HCT116 (cell line): ENCODE data around the gene PNP.

Experiments used
- ATF3 ChIP-seq: IDR thresholded peaks from 2 replicates; pipeline ENCODE4 v1.6.1; 2012
- EZH2 ChIP-seq: fragments of 200-600 bp; sonication (generic); IDR thresholded peaks from 2 replicates; pipeline ENCODE4 v1.6.1; 2017; ENCODE audit warnings: antibody characterized with exemption, mixed run types
- EZH2phosphoT487 ChIP-seq: fragments of 200-600 bp; IDR thresholded peaks from 2 replicates; pipeline ENCODE4 v1.6.1; 2018; ENCODE audit warnings: antibody characterized with exemption, borderline replicate concordance
- MAX ChIP-seq: IDR thresholded peaks from 2 replicates; pipeline ENCODE4 v1.6.1; 2012
- POLR2A ChIP-seq: IDR thresholded peaks from 2 replicates; pipeline ENCODE4 v1.7.0; 2011; ENCODE audit warnings: borderline replicate concordance; ENCODE audit not compliant: insufficient read depth, insufficient read length; ENCODE audit errors: extremely low read depth
- RAD21 ChIP-seq: IDR thresholded peaks from 2 replicates; pipeline ENCODE4 v1.6.1; 2012; ENCODE audit warnings: low read depth, mild to moderate bottlenecking
- REST ChIP-seq: IDR thresholded peaks from 2 replicates; pipeline ENCODE4 v1.6.1; 2012; ENCODE audit warnings: low read depth
- TCF7L2 ChIP-seq: IDR thresholded peaks from 2 replicates; pipeline ENCODE4 v1.7.0; 2011; ENCODE audit warnings: borderline replicate concordance, inconsistent platforms; ENCODE audit not compliant: insufficient read depth, insufficient read length; ENCODE audit errors: extremely low read depth
- TF ChIP-seq, protein P1 (sequence below), 3 experiments: fragments of 200-600 bp in 1 of 3; sonication (generic) in 1 of 3; IDR thresholded peaks in 2 of 3; conservative IDR thresholded peaks in 1 of 3; 2 replicates each; pipeline ENCODE4 v1.5.1; 2012 to 2017; ENCODE audit warnings: low read depth in 2 of 3, low read length in 2 of 3, antibody characterized with exemption in 1 of 3, borderline replicate concordance in 1 of 3, control low read depth in 1 of 3, mild to moderate bottlenecking in 1 of 3, mixed read lengths in 1 of 3, mixed run types in 1 of 3, moderate library complexity in 1 of 3; ENCODE audit not compliant: insufficient read depth in 1 of 3

DNA sequence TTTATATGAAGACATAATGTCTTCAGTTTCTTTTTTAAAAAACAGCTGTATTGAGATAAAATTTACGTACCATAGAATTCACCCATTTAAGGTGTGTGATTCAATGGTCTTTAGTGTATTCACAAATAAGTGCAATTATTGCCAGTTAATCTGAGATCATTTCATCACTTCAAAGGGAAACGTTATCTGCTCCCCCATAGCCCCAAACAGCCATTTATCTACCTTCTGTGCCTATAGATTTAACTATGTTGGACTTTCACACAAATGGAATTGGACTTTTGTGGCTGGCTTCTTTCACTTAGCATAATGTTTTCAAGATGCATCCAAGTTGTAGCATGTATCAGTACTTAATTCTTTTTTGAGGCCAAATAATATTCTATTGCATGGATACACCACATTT lies 9.7 kb downstream of the PNP start:
- TF ChIP-seq, protein P1, sequence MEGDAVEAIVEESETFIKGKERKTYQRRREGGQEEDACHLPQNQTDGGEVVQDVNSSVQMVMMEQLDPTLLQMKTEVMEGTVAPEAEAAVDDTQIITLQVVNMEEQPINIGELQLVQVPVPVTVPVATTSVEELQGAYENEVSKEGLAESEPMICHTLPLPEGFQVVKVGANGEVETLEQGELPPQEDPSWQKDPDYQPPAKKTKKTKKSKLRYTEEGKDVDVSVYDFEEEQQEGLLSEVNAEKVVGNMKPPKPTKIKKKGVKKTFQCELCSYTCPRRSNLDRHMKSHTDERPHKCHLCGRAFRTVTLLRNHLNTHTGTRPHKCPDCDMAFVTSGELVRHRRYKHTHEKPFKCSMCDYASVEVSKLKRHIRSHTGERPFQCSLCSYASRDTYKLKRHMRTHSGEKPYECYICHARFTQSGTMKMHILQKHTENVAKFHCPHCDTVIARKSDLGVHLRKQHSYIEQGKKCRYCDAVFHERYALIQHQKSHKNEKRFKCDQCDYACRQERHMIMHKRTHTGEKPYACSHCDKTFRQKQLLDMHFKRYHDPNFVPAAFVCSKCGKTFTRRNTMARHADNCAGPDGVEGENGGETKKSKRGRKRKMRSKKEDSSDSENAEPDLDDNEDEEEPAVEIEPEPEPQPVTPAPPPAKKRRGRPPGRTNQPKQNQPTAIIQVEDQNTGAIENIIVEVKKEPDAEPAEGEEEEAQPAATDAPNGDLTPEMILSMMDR (IDR thresholded peaks at IDR 0.05 in 2 of 3, conservative IDR thresholded peaks at IDR 0.05 in 1 of 3; ENCODE audit: borderline replicate concordance in 1 of 3, insufficient read depth in 1 of 3, low read depth in 2 of 3, low read length in 2 of 3), result no peak
- no peak for TF ChIP-seq POLR2A
- TF ChIP-seq EZH2, result no peak
- no peak for TF ChIP-seq EZH2phosphoT487
- no peak for TF ChIP-seq RAD21
- no peak for TF ChIP-seq MAX
- TF ChIP-seq REST, result no peak
- TF ChIP-seq ATF3, result no peak
- TF ChIP-seq TCF7L2, result no peak
